IMR-90 (cell line): Measurements from ENCODE around the gene UBE2K.
"Not testable (repeated sequence)": the region's sequence is repeated elsewhere in the genome, so short reads cannot be mapped to it uniquely, and the experiment has no call there.

ENCODE experiments used
- BHLHE40 ChIP-seq: fragments of 150-350 bp; IDR thresholded peaks from 2 replicates; pipeline ENCODE4 v1.6.1; 2016; ENCODE audit warnings: mild to moderate bottlenecking, low read depth, low read length
- CEBPB ChIP-seq: IDR thresholded peaks from 2 replicates; pipeline ENCODE4 v1.6.1; 2012; ENCODE audit warnings: low read depth, low read length, improper control_type of control experiment
- CHD1 ChIP-seq: IDR thresholded peaks from 2 replicates; pipeline ENCODE4 v1.6.1; 2012; ENCODE audit warnings: low read depth, low read length, improper control_type of control experiment
- FOS ChIP-seq: fragments of 150-350 bp; IDR thresholded peaks from 2 replicates; pipeline ENCODE4 v1.6.1; 2016; ENCODE audit warnings: low read depth, low read length
- MAFK ChIP-seq: IDR thresholded peaks from 2 replicates; pipeline ENCODE4 v1.6.1; 2012; ENCODE audit warnings: low read depth, low read length, improper control_type of control experiment
- NFE2L2 ChIP-seq: fragments of 150-350 bp; IDR thresholded peaks from 2 replicates; pipeline ENCODE4 v1.6.1; 2016; ENCODE audit warnings: low read depth, mild to moderate bottlenecking, low read length
- POLR2A ChIP-seq: IDR thresholded peaks from 2 replicates; pipeline ENCODE4 v1.6.1; 2012; ENCODE audit warnings: mild to moderate bottlenecking, low read depth, low read length
- RAD21 ChIP-seq: IDR thresholded peaks from 2 replicates; pipeline ENCODE4 v1.6.1; 2012; ENCODE audit warnings: low read length, improper control_type of control experiment
- RCOR1 ChIP-seq: IDR thresholded peaks from 2 replicates; pipeline ENCODE4 v1.6.1; 2012; ENCODE audit warnings: mild to moderate bottlenecking, low read length, improper control_type of control experiment; ENCODE audit not compliant: insufficient replicate concordance
- RFX5 ChIP-seq: IDR thresholded peaks from 2 replicates; pipeline ENCODE4 v1.8.0; 2012; ENCODE audit warnings: low read depth, mild to moderate bottlenecking, low read length, moderate library complexity
- SMC3 ChIP-seq: fragments of 150-350 bp; IDR thresholded peaks from 2 replicates; pipeline ENCODE4 v1.6.1; 2016; ENCODE audit warnings: low read depth, mild to moderate bottlenecking, antibody characterized with exemption, low read length, moderate library complexity
- USF2 ChIP-seq: fragments of 150-350 bp; IDR thresholded peaks from 2 replicates; pipeline ENCODE4 v1.6.1; 2017; ENCODE audit warnings: mild to moderate bottlenecking, antibody characterized with exemption, low read length, low read depth
- TF ChIP-seq, protein P1 (sequence below): conservative IDR thresholded peaks from 2 replicates; pipeline ENCODE4 v1.5.1; 2012; ENCODE audit warnings: mild to moderate bottlenecking, low read depth, low read length, improper control_type of control experiment
- TF ChIP-seq, protein P2 (sequence below): fragments of 150-350 bp; IDR thresholded peaks from 2 replicates; pipeline ENCODE4 v1.6.1; 2016; ENCODE audit warnings: low read depth, mild to moderate bottlenecking, low read length, moderate library complexity, borderline replicate concordance

- not testable (repeated sequence) for TF ChIP-seq RCOR1, RAD21, CEBPB, USF2, CHD1, RFX5, POLR2A, NFE2L2, MAFK, BHLHE40, SMC3, FOS
- TF ChIP-seq, protein P1, sequence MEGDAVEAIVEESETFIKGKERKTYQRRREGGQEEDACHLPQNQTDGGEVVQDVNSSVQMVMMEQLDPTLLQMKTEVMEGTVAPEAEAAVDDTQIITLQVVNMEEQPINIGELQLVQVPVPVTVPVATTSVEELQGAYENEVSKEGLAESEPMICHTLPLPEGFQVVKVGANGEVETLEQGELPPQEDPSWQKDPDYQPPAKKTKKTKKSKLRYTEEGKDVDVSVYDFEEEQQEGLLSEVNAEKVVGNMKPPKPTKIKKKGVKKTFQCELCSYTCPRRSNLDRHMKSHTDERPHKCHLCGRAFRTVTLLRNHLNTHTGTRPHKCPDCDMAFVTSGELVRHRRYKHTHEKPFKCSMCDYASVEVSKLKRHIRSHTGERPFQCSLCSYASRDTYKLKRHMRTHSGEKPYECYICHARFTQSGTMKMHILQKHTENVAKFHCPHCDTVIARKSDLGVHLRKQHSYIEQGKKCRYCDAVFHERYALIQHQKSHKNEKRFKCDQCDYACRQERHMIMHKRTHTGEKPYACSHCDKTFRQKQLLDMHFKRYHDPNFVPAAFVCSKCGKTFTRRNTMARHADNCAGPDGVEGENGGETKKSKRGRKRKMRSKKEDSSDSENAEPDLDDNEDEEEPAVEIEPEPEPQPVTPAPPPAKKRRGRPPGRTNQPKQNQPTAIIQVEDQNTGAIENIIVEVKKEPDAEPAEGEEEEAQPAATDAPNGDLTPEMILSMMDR: not testable (repeated sequence)
- TF ChIP-seq, protein P2, sequence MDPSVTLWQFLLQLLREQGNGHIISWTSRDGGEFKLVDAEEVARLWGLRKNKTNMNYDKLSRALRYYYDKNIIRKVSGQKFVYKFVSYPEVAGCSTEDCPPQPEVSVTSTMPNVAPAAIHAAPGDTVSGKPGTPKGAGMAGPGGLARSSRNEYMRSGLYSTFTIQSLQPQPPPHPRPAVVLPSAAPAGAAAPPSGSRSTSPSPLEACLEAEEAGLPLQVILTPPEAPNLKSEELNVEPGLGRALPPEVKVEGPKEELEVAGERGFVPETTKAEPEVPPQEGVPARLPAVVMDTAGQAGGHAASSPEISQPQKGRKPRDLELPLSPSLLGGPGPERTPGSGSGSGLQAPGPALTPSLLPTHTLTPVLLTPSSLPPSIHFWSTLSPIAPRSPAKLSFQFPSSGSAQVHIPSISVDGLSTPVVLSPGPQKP: not testable (repeated sequence)
Observed at GRCh38 chr4:39721273-39721672, 23.3 kb downstream of the UBE2K start.
